Ascending aorta (tissue), 2 donors: ENCODE measurements around the gene CCSER1. TPM values are rescaled to one million over a fixed set of nuclear protein-coding genes. Genes with fewer than 3 reads are reported as not detected.

Source experiments
- DNase-seq, 2 donors: peaks; one replicate each; pipeline ENCODE4 v3.0.0-alpha.2; 2019; ENCODE audit warnings: low spot score in 2 of 2
- H3K27ac ChIP-seq, 2 donors: fragments of 200-600 bp; sonication (generic); one replicate each; pipeline ENCODE4 v1.5.1; 2016 to 2017; ENCODE audit warnings: mild to moderate bottlenecking in 1 of 2
- H3K27me3 ChIP-seq: fragments of 200-600 bp; sonication (generic); one replicate; pipeline ENCODE4 v1.5.1; 2017
- H3K36me3 ChIP-seq, 2 donors: fragments of 200-600 bp; sonication (generic); one replicate each; pipeline ENCODE4 v1.5.1; 2016
- H3K4me1 ChIP-seq, 2 donors: fragments of 200-600 bp; sonication (generic); one replicate each; pipeline ENCODE4 v1.5.1; 2016 to 2017; ENCODE audit warnings: mild to moderate bottlenecking in 1 of 2
- H3K4me3 ChIP-seq, 2 donors: fragments of 200-600 bp; sonication (generic); one replicate each; pipeline ENCODE4 v1.5.1; 2016 to 2017; ENCODE audit warnings: mild to moderate bottlenecking in 1 of 2
- H3K9me3 ChIP-seq, 2 donors: fragments of 200-600 bp; sonication (generic); one replicate each; pipeline ENCODE4 v1.5.1; 2016
- intact Hi-C: fragments of 100-400 bp; cut with DNase I; formaldehyde crosslinking; loops from one replicate; pipeline ENCODE4 v1.15.1; 2023
- total RNA-seq: library from RNA; depleted of rRNA; stranded (reverse); fragments of >200 nt; gene quantifications from one replicate; pipeline ENCODE4 v1.1.0, GENCODE V29; 2016
- TF ChIP-seq, protein P1 (sequence below), 3 experiments: fragments of 200-600 bp in 2 of 3; fragments of 450-650 bp in 1 of 3; sonication (generic) in 2 of 3; IDR thresholded peaks; one replicate each; pipeline ENCODE4 v1.5.1; 2016 to 2019; ENCODE audit warnings: antibody characterized with exemption in 3 of 3, mild to moderate bottlenecking in 1 of 3, moderate library complexity in 1 of 3

Gene CCSER1
- total RNA-seq, 1 donor from 2014 or later = 8.9 TPM

DNA sequence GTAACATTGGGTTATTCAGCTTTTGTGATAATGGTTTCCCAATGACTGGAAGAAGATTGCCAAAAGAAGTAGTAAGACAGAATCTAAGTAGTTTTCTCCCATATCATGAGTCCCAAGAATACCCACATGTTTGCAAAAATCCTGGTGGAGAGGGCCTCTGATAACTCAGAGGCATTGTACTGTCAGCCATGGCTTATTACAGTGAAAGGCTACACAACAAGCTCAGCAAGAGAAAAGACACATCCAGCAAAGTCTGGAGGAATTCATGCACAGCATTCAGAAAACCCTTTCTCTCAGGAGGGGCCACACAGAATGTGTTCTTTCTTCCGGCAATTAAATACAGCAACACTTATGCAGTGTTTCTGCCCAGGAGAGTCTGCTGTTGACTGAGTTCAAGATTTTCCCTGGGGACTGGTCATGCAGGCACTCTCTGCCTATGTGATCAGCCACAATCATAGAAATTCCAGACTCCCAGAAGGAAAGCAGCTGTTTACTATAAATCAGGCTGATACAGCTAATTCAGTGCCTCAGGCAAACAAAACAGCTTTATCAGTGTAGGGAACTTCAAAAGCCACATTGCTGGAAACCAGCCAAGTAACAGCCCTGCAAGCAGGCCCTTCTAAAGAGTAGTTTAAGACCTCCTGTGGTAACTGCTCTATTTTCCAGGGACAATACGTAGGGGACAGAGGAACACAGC, 937.1 kb downstream of the CCSER1 start:
- no peaks in the 10 kb centered on the region for H3K36me3 ChIP-seq
- no peak overlapping the region for H3K27ac ChIP-seq
- intact Hi-C loops = no loop called here
- H3K9me3 ChIP-seq = no peaks in the 10 kb centered on the region
- TF ChIP-seq, protein P1, sequence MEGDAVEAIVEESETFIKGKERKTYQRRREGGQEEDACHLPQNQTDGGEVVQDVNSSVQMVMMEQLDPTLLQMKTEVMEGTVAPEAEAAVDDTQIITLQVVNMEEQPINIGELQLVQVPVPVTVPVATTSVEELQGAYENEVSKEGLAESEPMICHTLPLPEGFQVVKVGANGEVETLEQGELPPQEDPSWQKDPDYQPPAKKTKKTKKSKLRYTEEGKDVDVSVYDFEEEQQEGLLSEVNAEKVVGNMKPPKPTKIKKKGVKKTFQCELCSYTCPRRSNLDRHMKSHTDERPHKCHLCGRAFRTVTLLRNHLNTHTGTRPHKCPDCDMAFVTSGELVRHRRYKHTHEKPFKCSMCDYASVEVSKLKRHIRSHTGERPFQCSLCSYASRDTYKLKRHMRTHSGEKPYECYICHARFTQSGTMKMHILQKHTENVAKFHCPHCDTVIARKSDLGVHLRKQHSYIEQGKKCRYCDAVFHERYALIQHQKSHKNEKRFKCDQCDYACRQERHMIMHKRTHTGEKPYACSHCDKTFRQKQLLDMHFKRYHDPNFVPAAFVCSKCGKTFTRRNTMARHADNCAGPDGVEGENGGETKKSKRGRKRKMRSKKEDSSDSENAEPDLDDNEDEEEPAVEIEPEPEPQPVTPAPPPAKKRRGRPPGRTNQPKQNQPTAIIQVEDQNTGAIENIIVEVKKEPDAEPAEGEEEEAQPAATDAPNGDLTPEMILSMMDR (IDR thresholded peaks at IDR 0.05) = no peak
- no peaks in the 10 kb centered on the region for H3K4me1 ChIP-seq
- no peak overlapping the region for H3K4me3 ChIP-seq
- H3K27me3 ChIP-seq = no peaks in the 10 kb centered on the region
- no peak for DNase-seq

DNA sequence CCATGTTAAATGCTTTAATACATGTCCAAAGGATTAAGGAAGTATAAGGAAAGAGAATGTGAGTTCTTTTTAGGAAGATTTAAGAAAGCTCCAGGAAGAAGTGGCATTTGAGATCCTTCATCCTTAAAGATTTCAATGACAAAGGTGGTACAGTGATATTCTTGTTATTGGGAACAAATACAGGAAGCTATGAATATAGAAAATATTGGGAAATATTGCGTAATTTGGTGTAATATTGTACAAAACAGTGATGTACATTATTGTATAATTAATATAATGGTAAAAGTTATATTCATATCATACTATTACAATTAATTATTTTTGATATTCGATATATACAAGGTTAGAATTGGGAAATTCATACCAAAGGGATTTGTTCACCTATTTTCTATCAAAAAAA, 937.9 kb downstream of the CCSER1 start:
- no peak for DNase-seq
- intact Hi-C loops = no loop called here
- no peaks in the 10 kb centered on the region for H3K27me3 ChIP-seq
- TF ChIP-seq, protein P1 (IDR thresholded peaks at IDR 0.05) = no peak
- no peak overlapping the region for H3K4me3 ChIP-seq
- no peaks in the 10 kb centered on the region for H3K9me3 ChIP-seq
- no peaks in the 10 kb centered on the region for H3K36me3 ChIP-seq
- no peak overlapping the region for H3K27ac ChIP-seq
- no peaks in the 10 kb centered on the region for H3K4me1 ChIP-seq

DNA sequence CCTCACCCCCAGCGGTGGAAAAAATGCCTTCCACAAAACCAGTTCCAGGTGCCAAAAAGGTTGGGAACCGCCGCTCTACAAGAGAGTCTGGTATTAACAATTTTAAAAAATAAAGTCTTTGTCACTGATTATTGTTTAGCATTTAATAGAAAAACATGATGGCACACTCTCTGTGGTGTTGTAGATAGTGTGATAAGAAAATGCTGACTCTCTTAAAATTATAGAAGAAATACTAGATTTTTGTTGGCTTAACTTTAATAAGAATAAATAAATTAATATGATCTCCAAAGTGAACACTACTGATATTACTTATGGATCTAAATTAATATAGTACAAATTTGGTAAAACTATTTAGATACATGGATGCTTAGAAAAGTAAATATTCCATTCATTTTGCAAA, 943.5 kb downstream of the CCSER1 start:
- H3K36me3 ChIP-seq = no peaks in the 10 kb centered on the region
- H3K9me3 ChIP-seq = no peaks in the 10 kb centered on the region
- no peak for DNase-seq
- intact Hi-C loops = no loop called here
- H3K27ac ChIP-seq = no peak overlapping the region
- H3K4me3 ChIP-seq = no peak overlapping the region
- H3K4me1 ChIP-seq = no peaks in the 10 kb centered on the region
- TF ChIP-seq, protein P1 (IDR thresholded peaks at IDR 0.05) = no peak
- H3K27me3 ChIP-seq = no peaks in the 10 kb centered on the region

DNA sequence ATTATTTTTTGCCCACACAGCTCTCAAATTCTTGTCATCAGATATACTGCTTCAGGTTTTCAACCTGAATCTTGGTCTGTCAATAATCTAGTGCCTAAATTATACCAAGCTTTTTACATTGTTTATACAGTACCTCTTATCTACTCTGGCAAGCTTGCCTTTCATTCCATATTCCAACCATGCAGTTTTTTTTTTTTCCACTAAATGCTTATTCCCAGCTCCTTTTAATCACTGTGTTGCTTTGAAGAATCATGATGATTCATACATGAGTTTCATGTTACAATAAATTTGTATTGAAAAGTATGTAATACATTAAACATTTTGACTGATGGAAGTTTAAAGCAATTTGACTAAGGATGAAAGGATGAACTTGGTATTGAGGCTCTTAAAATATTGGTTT, 949.0 kb downstream of the CCSER1 start:
- intact Hi-C loops = no loop called here
- H3K4me3 ChIP-seq = no peak overlapping the region
- TF ChIP-seq, protein P1 (IDR thresholded peaks at IDR 0.05) = no peak

DNA sequence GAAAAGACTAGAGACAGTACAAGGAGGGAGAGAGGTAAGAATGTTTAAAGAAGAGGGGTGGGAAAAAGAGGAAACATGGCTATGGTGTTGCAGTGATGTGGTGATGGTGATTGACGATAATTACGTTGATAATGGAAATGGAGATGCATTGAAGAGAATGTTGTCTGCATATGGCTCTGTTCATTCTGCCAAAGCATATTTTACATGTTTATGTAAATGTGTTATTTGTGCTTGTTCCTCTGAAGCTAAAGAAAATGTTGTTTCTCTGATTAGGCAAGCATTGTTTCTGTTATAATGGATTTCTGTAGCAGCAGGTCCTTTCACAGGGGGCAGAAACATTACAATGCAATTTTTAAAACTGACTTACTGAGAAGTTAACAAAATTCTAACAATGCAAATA, 958.8 kb downstream of the CCSER1 start:
- DNase-seq = no peak
- H3K4me1 ChIP-seq = no peaks in the 10 kb centered on the region
- no peak overlapping the region for H3K4me3 ChIP-seq
- H3K27me3 ChIP-seq = no peaks in the 10 kb centered on the region
- intact Hi-C loops = no loop called here
- no peaks in the 10 kb centered on the region for H3K36me3 ChIP-seq
- no peak overlapping the region for H3K27ac ChIP-seq
- no peaks in the 10 kb centered on the region for H3K9me3 ChIP-seq
- TF ChIP-seq, protein P1 (IDR thresholded peaks at IDR 0.05) = no peak

More for the DNA sequence above, 949.0 kb downstream of the CCSER1 start:
- H3K27ac ChIP-seq = no peak overlapping the region
- H3K4me1 ChIP-seq = no peaks in the 10 kb centered on the region
- H3K9me3 ChIP-seq = peaks cover 0 to 7% of the 10 kb centered on the region in 2 donors
- no peaks in the 10 kb centered on the region for H3K27me3 ChIP-seq
- DNase-seq = no peak
- no peaks in the 10 kb centered on the region for H3K36me3 ChIP-seq

DNA sequence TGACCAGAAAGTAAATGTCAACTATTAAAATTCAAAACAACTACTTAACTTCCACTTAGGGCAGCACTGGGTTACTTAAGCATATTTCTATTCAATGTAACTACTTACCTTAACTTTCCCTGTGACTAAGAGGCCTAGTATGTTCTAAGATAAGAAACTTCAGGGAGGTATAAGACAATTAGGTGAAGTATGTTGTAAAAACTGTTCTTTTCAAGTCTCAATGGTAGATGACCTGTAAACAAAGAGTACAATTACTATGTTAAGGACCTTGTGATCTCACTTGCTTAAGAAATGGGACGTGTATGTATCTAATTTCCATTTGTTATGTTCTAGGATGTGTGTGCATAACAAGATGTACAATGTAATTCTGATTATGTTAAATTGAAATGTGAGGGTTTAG, 960.5 kb downstream of the CCSER1 start:
- intact Hi-C loops = no loop called here
- TF ChIP-seq, protein P1 (IDR thresholded peaks at IDR 0.05) = no peak
- no peaks in the 10 kb centered on the region for H3K27me3 ChIP-seq
- H3K36me3 ChIP-seq = no peaks in the 10 kb centered on the region
- H3K4me3 ChIP-seq = no peak overlapping the region
- H3K4me1 ChIP-seq = no peaks in the 10 kb centered on the region
- H3K9me3 ChIP-seq = no peaks in the 10 kb centered on the region
- H3K27ac ChIP-seq = no peak overlapping the region
- no peak for DNase-seq
